Erythroblast (primary cell): ENCODE results near the gene OR2K2.

Source experiments
- GATA1 ChIP-seq: IDR thresholded peaks from 2 replicates; pipeline ENCODE4 v1.6.1; 2011; ENCODE audit warnings: low read depth, mild to moderate bottlenecking, control low read depth, low read length, moderate library complexity
- POLR2A ChIP-seq: IDR thresholded peaks from 2 replicates; pipeline ENCODE4 v1.6.1; 2011; ENCODE audit warnings: mild to moderate bottlenecking, low read length

DNA sequence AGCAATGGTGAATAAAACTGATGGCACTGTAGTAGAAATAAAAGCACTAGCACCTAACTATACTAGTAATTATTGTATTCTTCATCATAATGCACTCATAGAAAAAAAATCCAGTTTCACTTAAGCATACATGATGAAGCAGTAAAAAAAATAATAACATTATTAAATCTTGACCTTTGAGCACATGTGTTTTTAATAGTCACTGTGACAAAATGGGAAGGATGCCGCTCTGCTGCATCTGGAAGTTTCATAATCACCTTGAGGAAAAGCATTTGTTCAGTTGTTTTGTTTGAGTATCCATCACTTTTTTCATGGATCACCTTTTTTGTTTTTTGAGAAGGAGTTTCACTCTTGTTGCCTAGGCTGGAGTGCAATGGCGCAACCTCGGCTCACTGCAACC is 13.2 kb downstream of the OR2K2 start:
- no peak for TF ChIP-seq POLR2A
- no peak for TF ChIP-seq GATA1
